Transverse colon (tissue), 4 donors: Measurements from ENCODE around the gene ACTBL2. TPM values are rescaled to one million over a fixed set of nuclear protein-coding genes. Genes with fewer than 3 reads are reported as not detected.
"Not testable (repeated sequence)": the region's sequence is repeated elsewhere in the genome, so short reads cannot be mapped to it uniquely, and the experiment has no call there.

Source experiments
- DNase-seq: peaks from one replicate; pipeline ENCODE4 v3.0.0-alpha.2; 2019
- H3K27ac ChIP-seq, 4 donors: fragments of 200-600 bp; sonication (generic); 2 replicates each; pipeline ENCODE4 v1.5.1; 2016 to 2018; ENCODE audit warnings: inconsistent platforms in 4 of 4
- H3K27me3 ChIP-seq: fragments of 200-600 bp; sonication (generic); 2 replicates; pipeline ENCODE4 v1.5.1; 2017; ENCODE audit warnings: inconsistent platforms
- H3K36me3 ChIP-seq, 4 donors: fragments of 200-600 bp; sonication (generic); 2 replicates each; pipeline ENCODE4 v1.5.1; 2017 to 2019; ENCODE audit warnings: inconsistent platforms in 4 of 4
- H3K4me1 ChIP-seq, 4 donors: fragments of 200-600 bp; sonication (generic); 2 replicates each; pipeline ENCODE4 v1.5.1; 2017 to 2020; ENCODE audit warnings: inconsistent platforms in 4 of 4
- H3K4me3 ChIP-seq, 4 donors: fragments of 200-600 bp; sonication (generic); 1 replicate in 1 of 4; 2 replicates in 3 of 4; pipeline versions ENCODE4 v1.5.1 to v1.6.1; 2017 to 2019; ENCODE audit warnings: inconsistent platforms in 4 of 4
- H3K9me3 ChIP-seq, 2 donors: fragments of 200-600 bp; sonication (generic); 2 replicates each; pipeline ENCODE4 v1.5.1; 2017 to 2019; ENCODE audit warnings: inconsistent platforms in 2 of 2
- CTCF ChIP-seq, 5 experiments: fragments of 200-600 bp in 3 of 5; fragments of 450-650 bp in 2 of 5; sonication (generic) in 3 of 5; IDR thresholded peaks; 1 replicate in 2 of 5; 2 replicates in 3 of 5; pipeline ENCODE4 v1.5.1; 2016 to 2017; ENCODE audit warnings: antibody characterized with exemption in 5 of 5, inconsistent platforms in 3 of 5, mild to moderate bottlenecking in 2 of 5, moderate library complexity in 1 of 5
- EP300 ChIP-seq: sonication (generic); formaldehyde crosslinking; IDR thresholded peaks from one replicate; pipeline ENCODE4 v1.6.1; 2017; ENCODE audit warnings: antibody characterized with exemption, low read depth
- POLR2A ChIP-seq: fragments of 450-650 bp; IDR thresholded peaks from one replicate; pipeline ENCODE4 v1.6.1; 2016; ENCODE audit warnings: antibody characterized with exemption, mild to moderate bottlenecking, moderate library complexity
- POLR2AphosphoS5 ChIP-seq, 3 donors: sonication (generic); formaldehyde crosslinking; IDR thresholded peaks; one replicate each; pipeline ENCODE4 v1.6.1; 2016; ENCODE audit warnings: antibody characterized with exemption in 3 of 3
- WGBS, 2 donors: methylation state at CpG; one replicate each; pipeline ENCODE4 v1.1.5; 2018; ENCODE audit warnings: low coverage in 1 of 2; 5-methylcytosine and 5-hydroxymethylcytosine counted together
- in situ Hi-C, 4 donors: fragments of 200-750 bp; cut with MboI; loops; one replicate each; pipeline versions ENCODE4 v1.15.0 to v1.15.1; 2017; ENCODE audit warnings: low sequenced_read_pairs in 3 of 4, low pct_ligation_motif_present in 1 of 4, low pct_unique_long_range_greater_than_20kb in 1 of 4
- intact Hi-C: fragments of 100-400 bp; cut with DNase I; formaldehyde crosslinking; loops from one replicate; pipeline ENCODE4 v1.15.1; 2023; ENCODE audit warnings: low total_unique reads
- total RNA-seq, 4 donors: library from RNA; depleted of rRNA; stranded (reverse); fragments of >200 nt; gene quantifications; one replicate each; pipeline ENCODE4 v1.1.0, GENCODE V29; 2016

The ACTBL2 gene
- total RNA-seq, 4 donors from 2014 or later, result not detected

- intact Hi-C loops (loop anchor here (2.0 kb wide), 1 partner anchor 78 kb away; no protein-coding TSS in a partner anchor), in situ Hi-C loops (loop anchor here in 2 of 4 donors (25.0 kb wide), 1 partner anchor 938 kb away; the partner anchor contains the start of gene PLK2 (in 2 of the 2))
- Histone ChIP-seq H3K9me3 (no peaks in the 10 kb centered on the region), H3K4me1 (no peaks in the 10 kb centered on the region), H3K4me3 (no peak overlapping the region), H3K27me3 (no peaks in the 10 kb centered on the region), H3K27ac (no peak overlapping the region), H3K36me3 (no peaks in the 10 kb centered on the region)
- 59 to 69% methylated on average over 5 to 6 of the region's 6 CpGs for WGBS, 2 donors
- TF ChIP-seq EP300 (no peak), POLR2A (no peak), CTCF (IDR thresholded peaks at IDR 0.05) (no peak), POLR2AphosphoS5 (IDR thresholded peaks at IDR 0.05) (no peak)
- DNase-seq, result no peak
Measured at GRCh38 chr5:57524348-57525060, 41.9 kb upstream of the ACTBL2 start.

- DNase-seq, intact Hi-C loops, H3K4me1 ChIP-seq, H3K9me3 ChIP-seq, H3K27ac ChIP-seq, H3K27me3 ChIP-seq, H3K36me3 ChIP-seq, H3K4me3 ChIP-seq: not testable (repeated sequence)
- in situ Hi-C loops, result loop anchor here in 2 of 4 donors (25.0 kb wide), 1 partner anchor 940 kb away; the partner anchor contains the start of gene PLK2 (in 2 of the 2)
- 94 to 100% methylated on average over 1 to 4 of the region's 4 CpGs for WGBS, 2 donors
Measured at GRCh38 chr5:57522477-57522876, 39.9 kb upstream of the ACTBL2 start.

- H3K4me3 ChIP-seq, H3K4me1 ChIP-seq, H3K9me3 ChIP-seq, H3K27ac ChIP-seq, H3K36me3 ChIP-seq, intact Hi-C loops, H3K27me3 ChIP-seq, DNase-seq: not testable (repeated sequence)
- WGBS, 2 donors, result 93% methylated on average over 10 of the region's 17 CpGs; no CpG with 5 or more reads in 1 of the 2 donors
- in situ Hi-C loops, result loop anchor here in 2 of 4 donors (25.0 kb wide), 1 partner anchor 944 kb away; the partner anchor contains the start of gene PLK2 (in 2 of the 2)
Measured at GRCh38 chr5:57518415-57518814, 35.8 kb upstream of the ACTBL2 start.

- no peaks in the 10 kb centered on the region for H3K9me3 ChIP-seq
- H3K4me1 ChIP-seq, result no peaks in the 10 kb centered on the region
- TF ChIP-seq CTCF (IDR thresholded peaks at IDR 0.05) (no peak), POLR2AphosphoS5 (IDR thresholded peaks at IDR 0.05) (no peak), POLR2A (no peak), EP300 (no peak)
- no peak overlapping the region for H3K27ac ChIP-seq
- 43 to 62% methylated on average over 1 of the region's 1 CpG for WGBS, 2 donors
- H3K4me3 ChIP-seq, result no peak overlapping the region
- no peak for DNase-seq
- in situ Hi-C loops (loop anchor here in 2 of 4 donors (25.0 kb wide), 1 partner anchor 945 kb away; the partner anchor contains the start of gene PLK2 (in 2 of the 2)), intact Hi-C loops (no loop called here)
- H3K36me3 ChIP-seq, result no peaks in the 10 kb centered on the region
- H3K27me3 ChIP-seq, result no peaks in the 10 kb centered on the region
Measured at GRCh38 chr5:57517250-57517649, 34.6 kb upstream of the ACTBL2 start.

- 85 to 95% methylated on average over 2 of the region's 2 CpGs for WGBS, 2 donors
- no peak for DNase-seq
- H3K4me1 ChIP-seq, result no peaks in the 10 kb centered on the region
- no peak overlapping the region for H3K4me3 ChIP-seq
- no peak overlapping the region for H3K27ac ChIP-seq
- intact Hi-C loops (no loop called here), in situ Hi-C loops (loop anchor here in 2 of 4 donors (25.0 kb wide), 1 partner anchor 949 kb away; the partner anchor contains the start of gene PLK2 (in 2 of the 2))
- TF ChIP-seq POLR2AphosphoS5 (IDR thresholded peaks at IDR 0.05) (no peak), POLR2A (no peak), EP300 (no peak), CTCF (IDR thresholded peaks at IDR 0.05) (no peak)
- no peaks in the 10 kb centered on the region for H3K27me3 ChIP-seq
- no peaks in the 10 kb centered on the region for H3K36me3 ChIP-seq
- H3K9me3 ChIP-seq, result no peaks in the 10 kb centered on the region
Measured at GRCh38 chr5:57513785-57514184, 31.2 kb upstream of the ACTBL2 start.
